HEK293T (cell line): ENCODE measurements around the gene PTPRZ1.

Source experiments
- ARNT ChIP-seq: fragments of 450-650 bp; IDR thresholded peaks from 2 replicates; pipeline ENCODE4 v1.6.1; 2017; ENCODE audit warnings: mild to moderate bottlenecking
- BHLHE40 ChIP-seq: fragments of 450-650 bp; IDR thresholded peaks from 2 replicates; pipeline ENCODE4 v1.6.1; 2016; ENCODE audit warnings: mild to moderate bottlenecking, moderate library complexity, borderline replicate concordance
- CTBP1 ChIP-seq: fragments of 450-650 bp; IDR thresholded peaks from 2 replicates; pipeline ENCODE4 v1.6.1; 2016; ENCODE audit warnings: borderline replicate concordance
- ELF4 ChIP-seq: fragments of 450-650 bp; IDR thresholded peaks from 2 replicates; pipeline ENCODE4 v1.6.1; 2017; ENCODE audit warnings: antibody characterized with exemption
- FOXA1 ChIP-seq: fragments of 450-650 bp; IDR thresholded peaks from 2 replicates; pipeline ENCODE4 v1.6.1; 2016; ENCODE audit warnings: mild to moderate bottlenecking
- FOXK2 ChIP-seq: fragments of 450-650 bp; IDR thresholded peaks from 2 replicates; pipeline ENCODE4 v1.6.1; 2016; ENCODE audit warnings: mild to moderate bottlenecking
- FOXM1 ChIP-seq: fragments of 450-650 bp; IDR thresholded peaks from 2 replicates; pipeline ENCODE4 v1.6.1; 2017; ENCODE audit warnings: mild to moderate bottlenecking, borderline replicate concordance
- HDGF ChIP-seq: fragments of 450-650 bp; IDR thresholded peaks from 2 replicates; pipeline ENCODE4 v1.6.1; 2017; ENCODE audit warnings: antibody characterized with exemption, borderline replicate concordance
- L3MBTL2 ChIP-seq: fragments of 450-650 bp; conservative IDR thresholded peaks from 2 replicates; pipeline ENCODE4 v1.6.1; 2016; ENCODE audit warnings: mild to moderate bottlenecking
- PKNOX1 ChIP-seq: fragments of 450-650 bp; IDR thresholded peaks from 2 replicates; pipeline ENCODE4 v1.6.1; 2016
- SP1 ChIP-seq: fragments of 450-650 bp; IDR thresholded peaks from 2 replicates; pipeline ENCODE4 v1.6.1; 2017
- SUZ12 ChIP-seq: fragments of 450-650 bp; IDR thresholded peaks from 2 replicates; pipeline ENCODE4 v1.6.1; 2016; ENCODE audit warnings: mild to moderate bottlenecking
- TARDBP ChIP-seq: fragments of 450-650 bp; IDR thresholded peaks from 2 replicates; pipeline ENCODE4 v1.6.1; 2016
- ZNF384 ChIP-seq: fragments of 450-650 bp; IDR thresholded peaks from 2 replicates; pipeline ENCODE4 v1.6.1; 2016

GRCh38 chr7:122013630-122014029 lies 140.7 kb downstream of the PTPRZ1 start:
- TF ChIP-seq SP1 (no peak), FOXK2 (no peak), CTBP1 (no peak), FOXM1 (no peak), BHLHE40 (no peak), HDGF (no peak), PKNOX1 (no peak), ARNT (no peak), SUZ12 (no peak), L3MBTL2 (no peak), TARDBP (no peak), ELF4 (no peak), FOXA1 (no peak), ZNF384 (no peak)
